Effector memory CD4-positive, alpha-beta T cell (primary cell): ENCODE results near the gene LRCH1.
A peak's percentile ranks its signal among the peaks of the same experiment; 100 is the strongest.
"Not testable (repeated sequence)": the region's sequence is repeated elsewhere in the genome, so short reads cannot be mapped to it uniquely, and the experiment has no call there.

Experiments
- DNase-seq, 3 donors: peaks; one replicate each; pipeline ENCODE4 v3.0.0-alpha.2; 2020
- H3K27ac ChIP-seq: 2 replicates; pipeline ENCODE4 v1.7.0; 2013; ENCODE audit warnings: mild to moderate bottlenecking, low read length, moderate library complexity; ENCODE audit not compliant: insufficient read depth, poor library complexity, severe bottlenecking
- H3K27me3 ChIP-seq: replicated peaks from 2 replicates; pipeline ENCODE4 v1.7.0; 2013; ENCODE audit warnings: mild to moderate bottlenecking, low read length; ENCODE audit not compliant: insufficient read depth, control insufficient read depth, poor library complexity, severe bottlenecking
- H3K36me3 ChIP-seq: 2 replicates; pipeline ENCODE4 v1.7.0; 2013; ENCODE audit warnings: mild to moderate bottlenecking, low read length, moderate library complexity; ENCODE audit not compliant: control insufficient read depth, insufficient read depth
- H3K4me1 ChIP-seq: 2 replicates; pipeline ENCODE4 v1.7.0; 2013; ENCODE audit warnings: low read length, mild to moderate bottlenecking; ENCODE audit not compliant: control insufficient read depth, insufficient read depth, poor library complexity, severe bottlenecking
- H3K4me3 ChIP-seq: 2 replicates; pipeline ENCODE4 v1.7.0; 2013; ENCODE audit warnings: low read length, low read depth, mild to moderate bottlenecking; ENCODE audit not compliant: insufficient read depth, poor library complexity, severe bottlenecking
- H3K9me3 ChIP-seq: 2 replicates; pipeline ENCODE4 v1.7.0; 2013; ENCODE audit warnings: mild to moderate bottlenecking, low read length, moderate library complexity; ENCODE audit not compliant: control insufficient read depth
- total RNA-seq, 3 donors: gene quantifications; one replicate each; lab custom pipeline; 2026; lab: John Stamatoyannopoulos, UW

Gene LRCH1, protein sequence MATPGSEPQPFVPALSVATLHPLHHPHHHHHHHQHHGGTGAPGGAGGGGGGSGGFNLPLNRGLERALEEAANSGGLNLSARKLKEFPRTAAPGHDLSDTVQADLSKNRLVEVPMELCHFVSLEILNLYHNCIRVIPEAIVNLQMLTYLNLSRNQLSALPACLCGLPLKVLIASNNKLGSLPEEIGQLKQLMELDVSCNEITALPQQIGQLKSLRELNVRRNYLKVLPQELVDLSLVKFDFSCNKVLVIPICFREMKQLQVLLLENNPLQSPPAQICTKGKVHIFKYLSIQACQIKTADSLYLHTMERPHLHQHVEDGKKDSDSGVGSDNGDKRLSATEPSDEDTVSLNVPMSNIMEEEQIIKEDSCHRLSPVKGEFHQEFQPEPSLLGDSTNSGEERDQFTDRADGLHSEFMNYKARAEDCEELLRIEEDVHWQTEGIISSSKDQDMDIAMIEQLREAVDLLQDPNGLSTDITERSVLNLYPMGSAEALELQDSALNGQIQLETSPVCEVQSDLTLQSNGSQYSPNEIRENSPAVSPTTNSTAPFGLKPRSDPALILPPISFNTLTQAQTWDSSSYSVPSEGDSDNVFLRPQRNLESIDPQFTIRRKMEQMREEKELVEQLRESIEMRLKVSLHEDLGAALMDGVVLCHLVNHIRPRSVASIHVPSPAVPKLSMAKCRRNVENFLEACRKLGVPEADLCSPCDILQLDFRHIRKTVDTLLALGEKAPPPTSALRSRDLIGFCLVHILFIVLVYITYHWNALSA
- total RNA-seq = 30.1 to 39.3 (median 33.3) reads per million in 3 donors

DNA sequence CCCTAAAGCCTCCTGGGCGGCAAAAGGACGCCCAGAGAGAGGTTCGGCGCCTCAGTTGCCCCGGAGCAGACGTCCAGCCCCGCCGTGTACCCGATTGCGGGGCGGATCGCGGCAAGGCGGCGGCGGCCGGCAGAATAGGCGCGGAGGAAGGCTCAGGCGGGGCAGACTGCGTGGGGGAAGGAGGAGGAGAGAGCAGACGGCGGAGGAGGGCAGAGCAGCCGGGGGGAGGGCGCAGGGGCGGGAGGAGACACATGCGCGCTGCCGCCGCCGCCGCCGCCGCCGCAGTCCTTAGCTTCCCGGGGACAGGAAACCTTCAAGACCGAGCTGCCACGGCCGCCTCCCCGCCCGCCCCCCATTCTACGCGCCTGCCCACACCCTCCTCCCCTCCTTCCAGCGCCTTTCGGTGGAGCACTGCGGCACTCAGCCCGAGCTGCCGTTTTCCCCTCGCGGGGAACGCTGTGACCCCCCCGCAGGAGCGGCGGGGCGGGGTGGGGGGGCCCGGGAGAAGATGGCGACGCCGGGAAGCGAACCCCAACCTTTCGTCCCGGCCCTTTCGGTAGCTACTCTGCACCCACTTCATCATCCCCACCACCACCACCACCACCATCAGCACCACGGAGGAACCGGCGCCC is at the start of gene LRCH1:
Gene LRCH1, plus strand, starts transcription at position 282 of the 632 bp plus-strand sequence. Its CDS starts 227 bp downstream, at position 509.
- H3K36me3 ChIP-seq = no peaks in the 10 kb centered on the region
- no peaks in the 10 kb centered on the region for H3K27me3 ChIP-seq
- H3K4me1 ChIP-seq = peaks cover 20% of the 10 kb centered on the region
- peak; percentile 74 to 76 (median 74) for DNase-seq
- no peaks in the 10 kb centered on the region for H3K9me3 ChIP-seq
- H3K27ac ChIP-seq = peak within 1 kb of the TSS; percentile 74
- peak within 1 kb of the TSS; percentile 95 for H3K4me3 ChIP-seq

DNA sequence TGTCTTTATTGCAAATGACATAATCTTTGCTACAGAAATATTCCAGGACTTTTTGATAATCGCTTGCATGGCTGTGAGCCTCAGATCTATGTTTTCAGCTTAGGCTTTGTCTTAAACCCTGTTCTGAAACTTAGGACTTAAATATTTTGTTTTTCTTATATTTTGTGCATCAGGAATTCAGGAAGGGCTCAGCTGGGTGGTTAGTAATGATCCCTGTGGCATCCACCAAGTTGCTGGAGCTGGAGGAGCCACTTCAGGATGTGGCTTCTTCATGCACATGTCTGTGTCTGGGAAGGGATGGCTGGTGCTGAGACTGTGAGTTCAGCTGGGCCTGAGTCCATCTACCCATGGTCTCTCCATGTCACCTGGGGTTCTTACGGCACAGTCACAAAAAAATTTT is 48.9 kb upstream of the LRCH1 start:
- Histone ChIP-seq H3K27me3 (no peaks in the 10 kb centered on the region), H3K27ac (no peak overlapping the region), H3K4me1 (no peaks in the 10 kb centered on the region), H3K36me3 (no peaks in the 10 kb centered on the region), H3K4me3 (no peak overlapping the region), H3K9me3 (no peaks in the 10 kb centered on the region)
- DNase-seq = no peak

DNA sequence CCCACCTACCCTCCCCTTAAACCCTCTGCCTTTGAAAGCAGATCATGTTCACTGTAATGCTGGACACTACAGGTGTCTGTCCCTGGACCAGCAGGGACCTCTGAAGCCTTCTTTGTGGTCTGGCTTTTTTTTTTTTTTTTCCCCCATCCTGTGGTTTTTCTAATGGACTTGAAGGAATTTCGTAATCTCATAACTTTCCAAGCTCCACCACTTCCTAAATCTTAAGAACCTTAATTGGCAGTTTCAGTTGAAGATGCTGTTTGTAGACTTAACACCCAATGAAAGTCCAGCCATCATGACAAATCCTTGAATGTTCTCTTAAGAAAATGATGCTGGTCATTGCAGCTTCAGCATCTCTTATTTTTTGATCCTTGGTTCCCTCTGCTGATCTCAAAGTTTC is 45.0 kb upstream of the LRCH1 start:
- no peak overlapping the region for H3K4me3 ChIP-seq
- H3K9me3 ChIP-seq = no peaks in the 10 kb centered on the region
- no peaks in the 10 kb centered on the region for H3K4me1 ChIP-seq
- H3K27ac ChIP-seq = no peak overlapping the region
- DNase-seq = no peak
- H3K36me3 ChIP-seq = no peaks in the 10 kb centered on the region
- no peaks in the 10 kb centered on the region for H3K27me3 ChIP-seq

DNA sequence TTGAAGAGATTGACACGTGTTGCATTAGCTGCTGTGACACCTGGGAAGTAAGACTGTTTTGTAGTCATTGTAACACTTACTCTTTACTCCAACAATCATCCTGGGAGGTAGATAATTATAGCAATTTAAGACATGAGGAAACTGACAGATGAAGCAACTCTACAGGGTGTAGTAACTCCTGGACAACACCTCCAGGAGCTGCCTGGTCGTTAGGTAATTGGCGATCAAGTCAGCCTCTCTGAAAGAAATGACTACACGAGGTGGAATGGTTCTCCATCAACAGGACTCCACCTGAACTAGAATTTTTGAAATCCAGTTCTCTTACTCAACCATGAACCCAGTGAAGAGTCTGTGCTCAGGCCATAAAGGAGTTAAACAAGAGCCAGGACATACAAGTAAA is 43.0 kb upstream of the LRCH1 start:
- no peaks in the 10 kb centered on the region for H3K9me3 ChIP-seq
- H3K36me3 ChIP-seq = no peaks in the 10 kb centered on the region
- no peak overlapping the region for H3K27ac ChIP-seq
- DNase-seq = no peak
- H3K4me3 ChIP-seq = no peak overlapping the region
- H3K27me3 ChIP-seq = no peaks in the 10 kb centered on the region
- H3K4me1 ChIP-seq = no peaks in the 10 kb centered on the region

DNA sequence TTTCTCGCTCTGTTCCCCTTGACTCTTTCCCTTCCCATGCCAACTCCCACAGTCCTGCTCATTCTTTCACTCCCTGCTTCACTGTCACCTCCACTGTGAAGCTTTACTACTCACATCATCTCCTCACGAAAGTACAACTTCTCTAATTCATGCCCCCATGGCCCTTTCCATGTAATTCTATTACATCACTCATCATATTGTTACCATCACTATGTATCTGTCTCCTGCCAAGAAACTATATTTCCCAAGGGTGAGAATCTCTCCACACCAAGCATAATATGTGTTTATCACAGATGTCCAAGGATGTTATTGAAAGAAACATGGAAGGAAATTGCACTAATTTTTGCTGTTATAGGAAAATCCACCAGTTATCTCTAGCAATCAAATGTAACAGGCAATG is 37.2 kb upstream of the LRCH1 start:
- Histone ChIP-seq H3K27me3 (no peaks in the 10 kb centered on the region), H3K36me3 (no peaks in the 10 kb centered on the region), H3K27ac (no peak overlapping the region), H3K4me1 (no peaks in the 10 kb centered on the region), H3K4me3 (no peak overlapping the region), H3K9me3 (no peaks in the 10 kb centered on the region)
- DNase-seq = no peak

DNA sequence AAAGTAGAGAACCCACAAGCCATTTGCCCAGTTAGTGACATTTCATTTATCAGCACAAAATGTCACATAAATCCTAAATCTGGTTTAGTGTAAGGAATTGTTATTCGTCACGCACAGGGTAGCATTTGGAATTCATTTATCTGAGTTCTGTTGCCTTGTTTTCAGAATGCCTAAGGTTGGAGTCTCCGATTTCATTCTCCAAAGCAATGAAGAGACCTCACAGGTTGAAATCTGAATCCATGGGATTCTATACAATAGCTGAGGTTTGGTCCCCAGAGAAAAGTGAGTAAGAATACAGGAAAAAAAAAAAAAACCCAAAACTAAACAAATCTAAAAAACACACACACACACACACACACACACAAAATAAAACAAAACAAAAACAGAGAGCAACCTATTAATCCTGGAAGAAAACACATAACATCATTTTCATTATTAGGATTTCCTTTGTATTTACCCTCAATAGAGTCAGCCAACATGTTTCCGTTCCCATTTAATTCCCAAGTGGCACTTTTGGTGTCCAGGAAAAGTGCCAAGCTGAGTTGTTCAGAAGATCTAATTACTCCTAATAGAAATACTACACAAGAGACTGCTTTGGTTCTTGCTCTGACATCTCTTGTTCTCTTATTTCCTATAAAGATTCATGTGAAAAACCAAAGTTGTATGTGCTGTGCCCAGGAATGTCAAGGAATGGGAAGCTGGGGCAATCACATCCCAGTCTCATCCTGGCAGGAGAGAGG is 36.2 kb upstream of the LRCH1 start:
- no peaks in the 10 kb centered on the region for H3K36me3 ChIP-seq
- H3K4me1 ChIP-seq = no peaks in the 10 kb centered on the region
- no peaks in the 10 kb centered on the region for H3K27me3 ChIP-seq
- no peak for DNase-seq
- no peak overlapping the region for H3K4me3 ChIP-seq
- no peak overlapping the region for H3K27ac ChIP-seq
- no peaks in the 10 kb centered on the region for H3K9me3 ChIP-seq

DNA sequence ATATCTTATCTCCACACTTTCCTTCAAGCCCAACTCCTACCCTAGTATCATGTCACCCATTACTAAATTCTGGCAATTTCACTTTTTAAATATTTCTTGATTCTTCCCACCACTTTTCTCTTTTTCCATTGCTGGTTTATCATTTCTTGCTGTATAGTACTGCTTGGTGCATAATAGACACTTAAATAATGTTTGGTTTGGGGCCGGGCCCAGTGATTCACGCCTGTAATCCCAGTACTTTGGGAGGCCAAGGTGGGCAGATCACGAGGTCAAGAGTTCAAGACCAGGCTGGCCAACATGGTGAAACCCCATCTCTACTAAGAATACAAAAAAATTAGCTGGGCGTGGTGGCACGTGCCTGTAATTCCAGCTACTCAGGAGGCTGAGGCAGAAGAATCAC is 35.2 kb upstream of the LRCH1 start:
- H3K9me3 ChIP-seq, H3K27ac ChIP-seq, H3K4me3 ChIP-seq, DNase-seq, H3K27me3 ChIP-seq, H3K36me3 ChIP-seq, H3K4me1 ChIP-seq: not testable (repeated sequence)

DNA sequence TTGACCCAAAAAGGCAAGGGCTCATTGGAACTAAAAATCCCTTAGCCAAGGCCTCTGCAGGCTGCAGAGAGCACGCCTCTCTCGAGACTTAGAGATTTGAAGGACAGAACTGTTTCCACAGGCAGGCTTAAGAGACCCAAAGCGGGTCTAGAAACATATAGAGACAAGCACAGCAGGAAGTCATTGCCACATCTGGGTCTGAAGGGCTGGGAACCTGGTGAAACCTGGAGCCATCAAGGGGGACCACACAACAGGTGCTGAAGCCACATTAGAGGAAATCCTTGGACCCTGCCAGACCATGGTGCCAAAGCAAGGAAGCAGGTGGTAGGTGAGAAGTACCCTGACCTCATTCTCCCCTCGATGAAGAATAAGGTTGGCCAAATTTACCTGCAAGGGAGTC is 33.8 kb upstream of the LRCH1 start:
- no peaks in the 10 kb centered on the region for H3K27me3 ChIP-seq
- DNase-seq = no peak
- no peak overlapping the region for H3K4me3 ChIP-seq
- no peaks in the 10 kb centered on the region for H3K36me3 ChIP-seq
- H3K27ac ChIP-seq = no peak overlapping the region
- H3K4me1 ChIP-seq = no peaks in the 10 kb centered on the region
- H3K9me3 ChIP-seq = no peaks in the 10 kb centered on the region

DNA sequence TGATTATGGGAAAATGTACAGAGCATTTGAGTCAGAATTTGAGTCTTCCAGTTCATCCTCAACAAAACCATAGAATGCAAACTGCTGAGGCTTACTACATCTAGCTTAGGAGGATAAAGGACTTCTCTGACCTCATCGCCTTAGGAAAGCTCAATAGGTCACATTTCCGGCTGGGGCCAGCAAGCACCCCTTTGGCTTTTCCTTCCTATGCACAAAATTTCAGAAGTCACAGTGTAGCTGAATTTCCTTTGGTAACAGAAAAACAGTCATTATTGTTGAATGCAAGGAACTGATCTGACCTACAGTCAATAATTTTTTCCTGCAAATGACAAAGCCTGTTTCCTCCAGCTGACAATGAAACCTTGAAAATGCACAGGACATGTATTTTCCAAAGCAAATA is 32.8 kb upstream of the LRCH1 start:
- Histone ChIP-seq H3K4me3 (no peak overlapping the region), H3K9me3 (no peaks in the 10 kb centered on the region), H3K27me3 (no peaks in the 10 kb centered on the region), H3K36me3 (no peaks in the 10 kb centered on the region), H3K4me1 (no peaks in the 10 kb centered on the region), H3K27ac (no peak overlapping the region)
- no peak for DNase-seq
